AG09319 (cell line): ENCODE data around the gene SAMD1.

Source experiments
- DNase-seq: peaks from one replicate; pipeline ENCODE4 v3.0.0-alpha.2; 2010; ENCODE audit warnings: low read depth; ENCODE audit errors: extremely low read depth
- TF ChIP-seq, protein P1 (sequence below): IDR thresholded peaks from 2 replicates; pipeline ENCODE4 v1.5.1; 2011; ENCODE audit warnings: low read depth, mild to moderate bottlenecking, inconsistent platforms, low read length, moderate library complexity

SAMD1 gene

DNA sequence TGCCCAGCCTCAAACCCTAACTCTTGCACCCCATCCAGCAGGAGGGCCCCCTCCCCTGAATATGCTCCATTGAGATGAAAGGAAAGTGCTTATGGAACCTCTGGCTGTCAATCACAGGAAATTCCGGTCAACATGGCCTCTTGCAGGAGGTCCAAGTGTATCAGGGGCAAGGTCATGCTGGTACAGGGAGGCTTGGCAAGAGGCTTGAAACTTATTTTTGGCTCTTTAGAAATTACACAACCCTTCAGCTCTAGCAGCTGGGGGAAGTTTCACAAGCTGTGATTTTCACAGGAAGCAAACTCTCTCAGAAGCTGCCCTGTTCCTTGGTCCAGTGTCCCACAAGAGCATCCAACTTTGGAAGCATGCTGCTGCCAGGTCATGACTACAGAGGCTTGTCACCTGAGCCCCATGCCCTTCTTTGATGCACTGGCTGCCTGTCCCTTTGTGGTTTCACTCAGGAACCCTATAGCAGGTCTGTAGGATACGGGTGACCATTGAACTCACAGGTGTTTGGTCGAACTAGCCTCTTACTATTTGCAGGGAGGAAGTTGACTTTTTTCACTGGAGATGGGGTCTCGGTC, 37.5 kb upstream of the SAMD1 start:
- TF ChIP-seq, protein P1, sequence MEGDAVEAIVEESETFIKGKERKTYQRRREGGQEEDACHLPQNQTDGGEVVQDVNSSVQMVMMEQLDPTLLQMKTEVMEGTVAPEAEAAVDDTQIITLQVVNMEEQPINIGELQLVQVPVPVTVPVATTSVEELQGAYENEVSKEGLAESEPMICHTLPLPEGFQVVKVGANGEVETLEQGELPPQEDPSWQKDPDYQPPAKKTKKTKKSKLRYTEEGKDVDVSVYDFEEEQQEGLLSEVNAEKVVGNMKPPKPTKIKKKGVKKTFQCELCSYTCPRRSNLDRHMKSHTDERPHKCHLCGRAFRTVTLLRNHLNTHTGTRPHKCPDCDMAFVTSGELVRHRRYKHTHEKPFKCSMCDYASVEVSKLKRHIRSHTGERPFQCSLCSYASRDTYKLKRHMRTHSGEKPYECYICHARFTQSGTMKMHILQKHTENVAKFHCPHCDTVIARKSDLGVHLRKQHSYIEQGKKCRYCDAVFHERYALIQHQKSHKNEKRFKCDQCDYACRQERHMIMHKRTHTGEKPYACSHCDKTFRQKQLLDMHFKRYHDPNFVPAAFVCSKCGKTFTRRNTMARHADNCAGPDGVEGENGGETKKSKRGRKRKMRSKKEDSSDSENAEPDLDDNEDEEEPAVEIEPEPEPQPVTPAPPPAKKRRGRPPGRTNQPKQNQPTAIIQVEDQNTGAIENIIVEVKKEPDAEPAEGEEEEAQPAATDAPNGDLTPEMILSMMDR: no peak
- DNase-seq: no peak

DNA sequence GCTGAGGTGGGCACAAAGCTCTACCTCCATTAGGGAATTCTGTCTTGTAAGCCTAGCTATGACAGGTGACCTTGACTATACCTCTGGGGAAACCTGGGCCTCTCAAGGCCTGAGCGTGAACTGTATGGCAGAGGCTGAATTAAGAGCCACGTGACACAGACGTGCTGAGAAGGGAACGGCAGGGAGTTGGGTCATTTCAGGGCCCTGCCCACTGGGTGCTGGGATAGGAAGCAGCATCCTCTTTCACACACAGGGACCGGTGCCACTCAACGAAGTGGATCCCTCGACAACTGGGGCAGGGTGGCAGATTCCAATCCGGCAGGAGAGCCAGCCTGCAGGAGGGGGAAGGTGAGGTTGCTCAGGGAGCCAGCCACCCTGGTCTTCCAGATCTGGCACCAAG, 36.6 kb upstream of the SAMD1 start:
- TF ChIP-seq, protein P1: no peak

DNA sequence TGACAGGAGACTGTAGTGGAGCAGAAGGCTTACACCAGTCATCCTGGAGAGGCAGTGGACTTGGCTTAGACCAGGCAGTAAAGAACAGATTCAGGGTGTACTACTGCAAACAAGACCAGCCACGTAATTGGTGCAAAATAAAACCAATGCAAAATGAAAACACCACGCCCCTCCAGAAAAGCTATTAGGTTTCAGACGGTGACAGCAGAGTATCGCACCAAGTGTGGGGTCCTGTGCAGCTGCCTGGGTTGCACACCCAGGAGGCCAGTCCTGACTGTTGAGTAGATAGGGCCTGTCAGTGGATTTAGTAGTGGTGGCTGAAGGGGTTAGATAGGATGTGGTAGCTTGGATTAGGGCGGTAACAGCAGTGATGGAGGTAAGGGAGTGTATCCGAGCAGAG, 32.4 kb upstream of the SAMD1 start:
- TF ChIP-seq, protein P1: no peak

More for the DNA sequence above, 36.6 kb upstream of the SAMD1 start:
- DNase-seq: no peak

DNA sequence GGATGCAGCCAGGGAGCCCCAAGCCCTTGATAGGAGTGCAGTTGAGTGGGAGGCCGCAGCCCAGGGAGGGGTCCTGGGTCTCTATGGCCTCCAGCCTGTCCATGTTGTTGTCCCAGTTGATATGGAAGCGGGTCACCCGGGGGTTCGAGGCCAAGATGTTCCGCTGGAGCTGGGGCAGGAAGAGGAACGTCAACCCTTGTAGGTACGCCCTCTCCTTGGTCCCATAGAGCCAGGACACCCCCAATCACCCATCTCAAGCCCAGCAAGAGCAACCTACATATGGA, 29.9 kb upstream of the SAMD1 start:
- TF ChIP-seq, protein P1: no peak
- DNase-seq: no peak

More for the DNA sequence above, 32.4 kb upstream of the SAMD1 start:
- DNase-seq: no peak

DNA sequence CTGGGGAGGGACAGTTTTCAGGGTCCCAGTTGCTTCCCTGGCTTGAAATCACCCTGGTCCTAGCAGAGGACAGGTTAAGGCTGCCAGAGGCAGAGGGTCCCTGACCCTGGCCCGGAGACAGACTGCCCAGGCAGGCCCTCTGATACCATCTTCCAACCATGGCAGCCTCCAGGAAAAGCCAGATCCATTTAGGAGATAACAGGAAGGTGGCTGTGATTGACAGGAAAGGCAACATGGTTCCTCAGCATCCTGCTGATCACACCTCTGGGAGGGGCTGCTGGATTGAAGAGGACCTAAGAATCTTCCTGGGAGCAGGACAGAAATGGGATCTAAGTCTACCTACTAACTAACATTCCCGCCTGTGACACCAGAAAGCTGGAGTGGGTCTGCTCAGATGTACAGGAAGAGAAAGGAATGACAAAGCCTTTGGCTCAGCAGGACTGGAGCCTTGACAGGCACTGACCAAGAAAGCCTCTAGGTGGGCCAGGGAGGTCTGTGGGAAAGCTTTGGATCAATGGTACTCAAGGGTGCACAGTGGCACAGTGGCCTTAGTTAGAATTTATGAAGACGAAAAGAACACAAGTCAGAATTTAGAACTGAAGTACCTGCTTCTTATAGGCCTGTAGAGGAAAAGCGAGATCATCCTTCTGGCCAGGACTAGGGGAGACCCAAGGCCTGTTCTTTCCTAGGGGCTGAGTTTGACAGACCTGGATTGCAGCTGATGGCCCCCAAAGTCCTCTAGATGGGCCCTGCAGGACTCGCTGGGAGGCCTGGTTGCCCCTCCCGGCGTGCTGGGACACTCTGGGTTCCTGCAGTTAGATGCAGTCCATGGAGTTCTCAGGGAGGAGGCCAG, 29.3 kb upstream of the SAMD1 start:
- DNase-seq: no peak

DNA sequence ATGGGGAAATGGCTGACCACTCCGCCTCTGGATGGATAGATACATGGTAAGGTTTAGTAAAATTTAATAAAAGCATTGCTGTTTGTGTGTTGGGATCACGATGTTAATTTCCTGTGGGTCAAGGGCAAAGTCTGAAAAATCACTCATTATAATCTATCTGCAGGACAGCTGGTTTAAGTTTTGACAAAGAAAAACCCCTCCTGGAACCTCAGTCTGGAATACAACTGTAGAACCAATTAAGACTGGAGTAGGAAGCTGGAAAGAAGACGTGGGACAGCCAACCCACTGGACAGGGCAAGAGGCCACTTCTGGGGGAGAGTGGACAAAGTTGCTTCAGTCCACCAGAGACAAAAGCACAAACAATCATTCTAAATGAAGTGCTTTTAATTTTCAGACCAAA, 28.6 kb upstream of the SAMD1 start:
- DNase-seq: no peak
- TF ChIP-seq, protein P1: no peak

More for the DNA sequence above, 29.3 kb upstream of the SAMD1 start:
- TF ChIP-seq, protein P1: no peak
